Measurements from ENCODE around the gene ASB2.

Gene ASB2

GRCh38 chr14:93953263-93953662 lies 23.1 kb downstream of the ASB2 start:
- Histone ChIP-seq H3K9ac (ENCODE audit: low read depth, low read length) (no peak overlapping the region), H3K4me1 (ENCODE audit: insufficient read depth, low read length) (no peaks in the 10 kb centered on the region), H4K20me1 (ENCODE audit: insufficient read depth, low read length) (peaks cover 11% of the 10 kb centered on the region; the same call in 1 of the 2 replicates), H3K27me3 (ENCODE audit: insufficient read depth, low read length, poor library complexity) (no peaks in the 10 kb centered on the region), H3K79me2 (ENCODE audit: insufficient read depth, low read length) (no peaks in the 10 kb centered on the region), H3K4me2 (ENCODE audit: insufficient read depth, low read length) (no peak overlapping the region), H3K27ac (ENCODE audit: low read length) (no peak overlapping the region), H2AFZ (ENCODE audit: low read depth, low read length) (no peak overlapping the region), H3K9me3 (ENCODE audit: insufficient read depth, low read length, severe bottlenecking) (no peaks in the 10 kb centered on the region), H3K4me3 (ENCODE audit: low read depth in 1 of 2, low read length in 2 of 2) (no peak overlapping the region), H3K36me3 (ENCODE audit: insufficient read depth, low read length) (no peaks in the 10 kb centered on the region)
- DNase-seq (no peak), ATAC-seq (ENCODE audit: insufficient read depth, low read depth) (no peak)
- no peak for TF ChIP-seq EZH2 (IDR thresholded peaks at IDR 0.05; ENCODE audit: borderline replicate concordance, low read depth, low read length, severe bottlenecking)
- no peak for TF ChIP-seq CTCF (IDR thresholded peaks at IDR 0.05; ENCODE audit: borderline replicate concordance, extremely low read depth, low read length, poor library complexity, severe bottlenecking)

GRCh38 chr14:93952829-93953228 lies 23.5 kb downstream of the ASB2 start:
- no peaks in the 10 kb centered on the region for H3K9me3 ChIP-seq (ENCODE audit: insufficient read depth, low read length, severe bottlenecking)
- no peaks in the 10 kb centered on the region for H3K4me1 ChIP-seq (ENCODE audit: insufficient read depth, low read length)
- DNase-seq (no peak), ATAC-seq (ENCODE audit: insufficient read depth, low read depth) (no peak)
- no peak overlapping the region for H2AFZ ChIP-seq (ENCODE audit: low read depth, low read length)
- H3K4me3 ChIP-seq (ENCODE audit: low read depth in 1 of 2, low read length in 2 of 2): no peak overlapping the region
- TF ChIP-seq CTCF (IDR thresholded peaks at IDR 0.05; ENCODE audit: borderline replicate concordance, extremely low read depth, low read length, poor library complexity, severe bottlenecking) (no peak), EZH2 (IDR thresholded peaks at IDR 0.05; ENCODE audit: borderline replicate concordance, low read depth, low read length, severe bottlenecking) (no peak)
- peaks cover 11% of the 10 kb centered on the region; the same call in 1 of the 2 replicates for H4K20me1 ChIP-seq (ENCODE audit: insufficient read depth, low read length)
- no peak overlapping the region for H3K9ac ChIP-seq (ENCODE audit: low read depth, low read length)
- no peak overlapping the region for H3K4me2 ChIP-seq (ENCODE audit: insufficient read depth, low read length)
- no peaks in the 10 kb centered on the region for H3K79me2 ChIP-seq (ENCODE audit: insufficient read depth, low read length)
- no peak overlapping the region for H3K27ac ChIP-seq (ENCODE audit: low read length)
- no peaks in the 10 kb centered on the region for H3K27me3 ChIP-seq (ENCODE audit: insufficient read depth, low read length, poor library complexity)
- H3K36me3 ChIP-seq (ENCODE audit: insufficient read depth, low read length): no peaks in the 10 kb centered on the region

- Histone ChIP-seq H4K20me1 (ENCODE audit: insufficient read depth, low read length) (peaks cover 9% of the 10 kb centered on the region; the same call in 1 of the 2 replicates), H2AFZ (ENCODE audit: low read depth, low read length) (no peak overlapping the region), H3K4me1 (ENCODE audit: insufficient read depth, low read length) (no peaks in the 10 kb centered on the region), H3K27ac (ENCODE audit: low read length) (no peak overlapping the region), H3K27me3 (ENCODE audit: insufficient read depth, low read length, poor library complexity) (no peaks in the 10 kb centered on the region), H3K79me2 (ENCODE audit: insufficient read depth, low read length) (no peaks in the 10 kb centered on the region), H3K36me3 (ENCODE audit: insufficient read depth, low read length) (no peaks in the 10 kb centered on the region), H3K9me3 (ENCODE audit: insufficient read depth, low read length, severe bottlenecking) (no peaks in the 10 kb centered on the region), H3K4me2 (ENCODE audit: insufficient read depth, low read length) (no peak overlapping the region), H3K4me3 (ENCODE audit: low read depth in 1 of 2, low read length in 2 of 2) (no peak overlapping the region), H3K9ac (ENCODE audit: low read depth, low read length) (no peak overlapping the region)
- ATAC-seq (ENCODE audit: insufficient read depth, low read depth): no peak
- no peak for TF ChIP-seq CTCF (IDR thresholded peaks at IDR 0.05; ENCODE audit: borderline replicate concordance, extremely low read depth, low read length, poor library complexity, severe bottlenecking)
- no peak for TF ChIP-seq EZH2 (IDR thresholded peaks at IDR 0.05; ENCODE audit: borderline replicate concordance, low read depth, low read length, severe bottlenecking)
- no peak for DNase-seq
Observed at GRCh38 chr14:93951635-93952540, 24.5 kb downstream of the ASB2 start.

Data from DND-41 (cell line).